Activated T-cell treated with anti-CD3 and anti-CD28 coated beads for 1 hour (primary cell): Measurements from ENCODE around the gene CACNB2.

Source experiments
- DNase-seq: peaks from one replicate; pipeline ENCODE4 v3.0.0-alpha.2; 2020; ENCODE audit warnings: low read depth

The CACNB2 gene

DNA sequence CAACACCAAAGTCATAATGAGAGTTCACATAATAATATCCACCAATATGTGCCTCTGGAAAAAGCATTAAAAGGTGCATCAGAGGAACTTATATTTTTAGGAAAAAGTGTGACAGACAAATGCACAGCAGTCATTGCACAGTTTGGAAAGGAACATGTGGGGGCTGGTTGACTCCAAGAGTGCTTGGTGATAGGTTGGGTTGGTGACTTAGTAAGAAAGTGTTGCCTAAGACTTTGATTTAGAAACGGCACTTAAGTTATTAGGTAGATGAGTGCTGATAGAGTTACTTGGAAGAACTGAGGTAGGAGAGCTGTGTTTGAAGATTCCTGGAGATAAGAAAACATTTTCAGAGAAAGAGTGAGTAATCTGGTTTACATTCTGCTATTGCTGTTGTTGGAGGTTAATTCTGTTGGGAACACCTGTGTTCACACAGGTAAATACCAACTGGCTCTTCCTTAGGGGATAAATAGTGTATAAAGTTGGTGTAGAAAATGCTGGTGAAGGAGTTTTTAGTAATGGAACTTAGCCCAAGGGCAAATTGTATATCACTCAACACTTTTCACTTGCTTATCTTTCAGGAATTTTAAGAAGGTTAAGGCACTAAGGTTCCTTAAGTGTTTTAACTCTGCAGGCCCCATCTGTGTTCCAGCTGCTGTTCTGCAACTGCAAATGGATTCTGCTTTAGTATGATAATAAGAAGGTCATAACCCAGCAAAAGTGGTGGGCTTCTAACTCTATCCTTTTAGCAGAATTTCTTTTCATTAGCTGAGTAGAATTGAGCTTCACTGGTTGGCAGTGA is 315.1 kb downstream of the CACNB2 start:
- DNase-seq: no peak

- DNase-seq: no peak
Observed at GRCh38 chr10:18456984-18457383, 316.8 kb downstream of the CACNB2 start.

DNA sequence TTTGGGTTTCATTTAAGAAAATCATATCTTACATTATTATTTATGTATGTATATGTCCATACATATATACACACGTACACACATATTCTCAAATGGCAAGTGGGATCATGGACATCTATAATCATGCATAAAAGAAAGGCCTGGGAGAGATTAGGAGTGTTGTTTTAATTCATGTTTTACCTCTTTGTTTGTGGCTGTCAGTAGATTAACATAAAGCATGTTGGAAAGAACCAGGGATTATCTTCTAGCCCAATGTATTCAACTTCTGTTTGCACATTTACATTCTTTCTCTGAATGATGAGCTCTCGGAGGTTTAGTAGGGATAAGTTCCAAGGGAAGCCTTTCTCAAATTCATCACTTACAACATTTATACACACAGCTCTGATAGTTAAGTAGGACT is 319.8 kb downstream of the CACNB2 start:
- DNase-seq: no peak

- no peak for DNase-seq
Observed at GRCh38 chr10:18463673-18464211, 323.5 kb downstream of the CACNB2 start.

GRCh38 chr10:18469125-18469524 is 328.9 kb downstream of the CACNB2 start:
- DNase-seq: no peak

- DNase-seq: no peak
Observed at GRCh38 chr10:18472977-18473376, 332.8 kb downstream of the CACNB2 start.

GRCh38 chr10:18473424-18474117 is 333.3 kb downstream of the CACNB2 start:
- no peak for DNase-seq

DNA sequence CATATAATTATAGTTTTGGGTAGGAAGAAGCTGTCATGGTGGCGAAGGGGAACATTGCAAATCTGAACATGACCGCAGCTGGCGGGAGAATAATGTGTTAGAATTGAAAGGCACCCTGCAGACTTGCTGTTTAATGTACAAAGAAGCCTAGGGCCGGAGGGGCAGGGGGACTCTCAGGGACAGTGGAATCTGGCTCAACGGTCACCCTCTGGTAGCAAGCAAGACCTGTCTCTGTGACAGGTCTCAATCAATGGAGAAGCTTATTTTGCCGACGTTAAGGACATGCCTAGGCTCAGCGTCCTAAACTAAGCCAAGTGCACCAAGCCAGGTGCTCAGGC is 333.9 kb downstream of the CACNB2 start:
- DNase-seq: no peak

- no peak for DNase-seq
Observed at GRCh38 chr10:18476076-18476647, 335.9 kb downstream of the CACNB2 start.

- no peak for DNase-seq
Observed at GRCh38 chr10:18478354-18478753, 338.1 kb downstream of the CACNB2 start.

DNA sequence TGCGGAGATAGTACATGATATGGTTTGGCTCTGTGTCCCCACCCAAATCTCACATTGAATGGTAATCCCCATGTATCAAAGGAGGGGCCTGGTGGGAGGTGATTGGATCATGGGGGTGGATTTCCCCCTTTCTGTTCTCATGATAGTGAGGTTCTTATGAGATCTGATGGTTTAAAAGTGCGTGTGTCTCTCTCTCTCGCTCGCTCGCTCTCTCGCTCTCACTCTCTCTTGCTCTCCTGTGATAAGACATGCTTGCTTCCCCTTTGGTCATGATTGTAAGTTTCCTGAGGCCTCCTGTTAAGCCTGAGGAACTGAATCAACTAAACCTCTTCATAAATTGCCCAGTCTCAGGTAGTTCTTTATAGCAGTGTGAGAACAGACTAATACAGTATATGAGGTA is 339.3 kb downstream of the CACNB2 start:
- DNase-seq: no peak

GRCh38 chr10:18483516-18484186 is 343.4 kb downstream of the CACNB2 start:
- no peak for DNase-seq

- DNase-seq: no peak
Observed at GRCh38 chr10:18486438-18486837, 346.2 kb downstream of the CACNB2 start.

- DNase-seq: no peak
Observed at GRCh38 chr10:18490755-18491154, 350.5 kb downstream of the CACNB2 start.

- no peak for DNase-seq
Observed at GRCh38 chr10:18497806-18498369, 357.7 kb downstream of the CACNB2 start.

- no peak for DNase-seq
Observed at GRCh38 chr10:18498998-18499397, 358.8 kb downstream of the CACNB2 start.

- DNase-seq: no peak
Observed at GRCh38 chr10:18500576-18500975, 360.4 kb downstream of the CACNB2 start.

GRCh38 chr10:18501198-18501597 is 361.0 kb downstream of the CACNB2 start:
- DNase-seq: no peak

- no peak for DNase-seq
Observed at GRCh38 chr10:18501629-18502028, 361.4 kb downstream of the CACNB2 start.

DNA sequence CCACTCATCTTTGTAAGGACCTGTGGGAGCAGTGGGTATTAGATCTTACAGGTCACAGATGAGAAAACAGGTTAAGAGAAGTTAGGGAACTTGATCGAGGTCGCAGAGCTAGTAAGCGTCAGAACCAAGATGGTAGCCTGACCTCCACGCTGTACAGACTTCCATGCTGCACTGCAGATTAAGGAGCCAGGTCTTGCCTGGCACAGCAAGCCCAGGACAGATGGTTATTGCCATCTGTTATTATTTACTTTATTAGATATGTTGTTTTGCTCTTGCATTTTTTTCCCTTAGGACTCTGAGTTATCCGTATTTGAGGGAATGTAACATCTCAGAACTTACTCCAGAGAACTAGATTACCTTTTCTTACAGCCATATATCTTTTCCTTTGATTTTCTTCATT is 363.9 kb downstream of the CACNB2 start:
- no peak for DNase-seq

DNA sequence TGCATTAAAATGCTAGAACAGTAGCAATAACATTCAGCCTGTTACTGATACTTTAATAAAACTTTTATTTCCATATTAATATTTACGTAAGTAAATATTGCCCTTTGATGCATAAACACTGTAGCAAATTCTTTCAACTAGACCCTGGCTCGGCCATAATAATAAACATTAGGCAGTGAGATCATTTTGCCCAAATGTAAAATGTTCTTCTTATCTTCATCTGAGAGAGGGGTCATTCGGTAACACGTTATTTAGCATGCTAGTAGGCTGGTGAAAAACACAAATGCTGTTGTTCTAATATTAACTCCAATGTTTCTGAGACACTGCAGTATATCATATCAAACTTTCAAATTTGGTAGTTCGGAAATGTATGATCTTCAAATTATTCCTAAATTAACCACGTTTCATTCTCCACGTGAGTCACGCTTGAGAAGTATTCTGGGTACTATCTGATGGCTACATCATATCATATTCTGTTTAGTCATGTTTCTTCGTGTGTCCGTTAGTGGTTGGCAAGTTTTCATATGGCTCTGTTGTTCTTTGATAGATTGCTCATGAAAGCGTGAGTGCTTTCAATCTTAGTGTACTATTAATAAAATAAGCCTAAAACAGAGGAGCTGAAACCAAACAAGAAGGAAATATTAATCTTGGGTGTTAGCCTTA is 365.4 kb downstream of the CACNB2 start:
- DNase-seq: no peak

DNA sequence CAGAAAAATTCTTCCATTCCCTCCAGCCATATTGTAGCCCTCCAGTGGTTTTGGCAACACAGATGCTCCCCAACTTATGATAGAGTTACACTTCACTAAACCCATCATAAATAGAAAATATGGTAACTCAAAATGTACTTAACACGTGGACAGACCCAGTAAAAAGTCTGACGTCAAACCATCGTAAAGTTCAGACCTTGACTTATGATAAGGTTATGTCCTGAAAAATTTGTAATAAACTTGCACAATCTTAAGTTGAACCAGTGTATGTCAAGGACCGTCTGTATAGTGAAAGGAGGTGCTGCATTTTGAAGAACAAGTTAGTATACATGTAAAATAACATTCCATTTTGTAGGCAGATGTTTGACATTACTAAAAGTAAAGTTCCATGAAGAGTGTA is 368.4 kb downstream of the CACNB2 start:
- DNase-seq: no peak
